Measurements from ENCODE around the gene TXNDC9.
"Not testable (repeated sequence)": the region's sequence is repeated elsewhere in the genome, so short reads cannot be mapped to it uniquely, and the experiment has no call there.

The TXNDC9 gene

GRCh38 chr2:99335911-99336803 is at the start of gene TXNDC9:
TXNDC9 (minus strand) TSS chr2:99336333; CDS start chr2:99333210, 3,123 bp downstream.
- peak; percentile 99 for DNase-seq (ENCODE audit: low spot score)

GRCh38 chr2:99382143-99382542 is 46.0 kb upstream of the TXNDC9 start:
- no peak for DNase-seq (ENCODE audit: low spot score)

GRCh38 chr2:99380376-99381010 is 44.4 kb upstream of the TXNDC9 start:
- no peak for DNase-seq (ENCODE audit: low spot score)

DNA sequence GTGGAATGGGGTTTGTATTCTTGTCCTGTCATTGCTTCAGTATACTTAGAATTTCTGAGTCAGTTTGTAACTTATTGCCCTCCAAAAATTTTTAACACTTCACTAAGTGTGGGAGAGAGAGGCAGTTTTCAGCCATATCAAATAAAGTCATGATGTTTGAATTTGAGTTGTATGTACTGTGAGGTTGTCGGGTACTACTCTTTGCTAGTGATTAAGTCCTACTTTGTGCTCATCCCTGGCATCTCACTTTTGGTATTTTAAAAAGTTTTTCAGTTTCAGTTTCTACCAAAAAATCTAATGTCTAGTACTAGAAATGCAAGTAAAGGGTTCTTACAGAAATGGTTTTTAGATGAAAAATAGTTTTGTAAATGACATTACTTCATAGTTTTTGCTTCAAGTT is 41.7 kb upstream of the TXNDC9 start:
- no peak for DNase-seq (ENCODE audit: low spot score)

- DNase-seq (ENCODE audit: low spot score) = no peak
Observed at GRCh38 chr2:99376254-99376864, 40.2 kb upstream of the TXNDC9 start.

DNA sequence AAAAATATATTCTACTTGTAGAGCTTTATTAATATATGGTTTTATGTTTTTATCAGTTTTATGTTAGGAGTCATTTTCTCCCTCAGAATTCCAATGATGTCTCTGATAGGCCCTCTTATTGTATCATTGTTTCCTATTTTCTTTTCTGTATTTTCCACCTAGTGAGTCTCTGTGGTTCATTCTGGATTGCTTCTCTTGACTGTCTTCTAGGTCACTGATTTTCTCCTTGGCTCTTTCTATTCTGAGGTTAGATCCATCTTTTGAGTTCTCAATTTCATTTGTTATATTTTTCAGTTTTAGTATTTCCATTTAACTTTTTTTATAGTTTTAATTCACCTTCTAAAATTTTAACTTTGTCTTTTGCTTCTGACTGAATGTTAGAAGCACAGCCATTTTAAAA is 38.6 kb upstream of the TXNDC9 start:
- no peak for DNase-seq (ENCODE audit: low spot score)

- DNase-seq (ENCODE audit: low spot score) = no peak
Observed at GRCh38 chr2:99373144-99373543, 37.0 kb upstream of the TXNDC9 start.

- not testable (repeated sequence) for DNase-seq (ENCODE audit: low spot score)
Observed at GRCh38 chr2:99368854-99369253, 32.7 kb upstream of the TXNDC9 start.

DNA sequence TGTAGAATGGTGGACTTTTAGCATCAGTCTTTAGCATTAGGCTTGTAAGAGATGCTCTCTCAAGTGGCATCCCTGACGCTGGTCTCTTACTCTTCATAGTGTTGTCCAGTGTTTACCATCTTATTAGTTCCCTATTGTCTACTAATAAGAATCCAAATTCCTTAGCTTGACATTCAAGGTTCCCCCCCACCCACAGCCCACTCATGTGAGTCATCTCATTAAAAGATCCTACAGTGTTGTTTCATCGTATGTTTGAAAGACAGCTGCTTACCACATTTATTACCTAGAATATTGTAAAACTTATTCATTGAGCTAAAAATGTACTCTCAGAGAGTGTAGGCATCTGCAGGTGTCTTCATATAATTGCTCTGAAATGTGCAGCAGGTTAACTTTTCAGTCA is 29.5 kb upstream of the TXNDC9 start:
- no peak for DNase-seq (ENCODE audit: low spot score)

DNA sequence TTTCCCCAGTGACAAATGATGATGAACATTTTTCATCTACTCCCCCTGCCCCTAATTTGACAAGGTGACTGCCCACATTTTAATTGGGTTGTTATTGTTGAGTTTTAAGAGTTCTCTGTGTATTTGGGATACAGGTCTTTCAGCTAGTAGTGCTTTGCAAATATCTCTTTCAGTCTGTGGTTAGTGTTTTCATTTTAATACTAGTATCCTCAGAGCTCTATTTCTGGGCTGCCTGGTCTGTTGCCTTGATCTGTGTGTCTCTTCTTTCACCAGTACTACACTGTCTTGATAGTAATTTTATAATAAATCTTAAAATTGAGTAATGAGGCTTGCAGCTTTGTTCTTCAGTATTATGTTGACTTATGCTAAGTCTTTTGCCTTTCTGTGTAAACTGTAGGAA is 20.7 kb upstream of the TXNDC9 start:
- DNase-seq (ENCODE audit: low spot score) = no peak

GRCh38 chr2:99354825-99355224 is 18.7 kb upstream of the TXNDC9 start:
- DNase-seq (ENCODE audit: low spot score) = not testable (repeated sequence)

DNA sequence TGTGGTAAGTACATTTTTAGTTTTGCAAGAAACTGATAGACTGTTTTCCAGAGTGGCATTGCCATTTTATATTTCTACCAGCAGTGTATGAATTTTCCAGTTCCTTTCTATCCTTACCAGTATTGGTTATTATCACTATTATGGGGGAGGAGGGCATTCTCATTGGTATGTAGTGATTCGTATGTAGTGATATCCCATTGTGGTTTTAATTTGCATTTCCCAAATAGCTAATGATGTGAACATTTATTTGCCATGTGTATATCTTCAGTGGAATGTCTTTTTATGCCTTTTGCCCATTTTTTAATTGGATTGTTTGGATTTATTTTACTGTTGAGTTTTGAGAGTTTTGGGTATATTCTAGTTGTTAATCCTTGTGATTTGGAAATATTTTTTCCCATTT is 17.9 kb upstream of the TXNDC9 start:
- no peak for DNase-seq (ENCODE audit: low spot score)

DNA sequence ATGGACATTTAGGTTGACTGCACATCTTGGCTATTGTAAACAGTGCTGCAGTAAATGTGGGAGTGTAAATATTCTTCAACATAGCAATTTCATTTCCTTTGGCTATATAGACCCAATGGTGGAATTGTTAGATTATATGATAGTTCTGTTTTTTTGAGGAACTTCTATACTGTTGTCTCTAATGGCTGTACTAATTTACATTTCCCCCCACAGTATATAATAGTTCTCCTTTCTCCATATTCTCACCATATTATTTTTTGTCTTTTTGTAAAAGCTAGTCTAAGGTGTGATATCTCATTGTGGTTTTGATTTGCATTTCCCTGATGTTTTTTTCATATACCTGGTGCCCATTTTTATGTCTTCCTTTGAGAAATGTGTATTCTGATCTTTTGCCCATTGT is 14.1 kb upstream of the TXNDC9 start:
- no peak for DNase-seq (ENCODE audit: low spot score)

DNA sequence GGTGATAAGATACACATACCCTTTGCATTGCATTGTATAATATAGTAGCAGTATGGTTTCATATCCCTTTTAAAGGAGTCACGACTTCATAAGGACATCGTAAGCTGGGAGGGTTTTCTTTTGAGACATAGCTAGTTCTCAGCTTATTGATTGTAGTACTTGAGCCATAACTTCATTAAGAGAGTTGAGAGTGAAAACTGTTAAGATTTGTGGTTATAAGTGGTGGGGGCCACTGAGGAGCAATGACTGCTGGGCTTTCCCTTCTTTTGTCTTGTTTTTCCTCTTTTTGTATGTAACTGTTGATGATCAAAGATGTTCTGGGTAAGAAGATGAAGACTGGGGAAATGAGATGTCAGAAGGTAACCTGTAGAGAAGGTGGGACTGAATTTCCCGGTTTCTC is 12.0 kb upstream of the TXNDC9 start:
- no peak for DNase-seq (ENCODE audit: low spot score)

DNA sequence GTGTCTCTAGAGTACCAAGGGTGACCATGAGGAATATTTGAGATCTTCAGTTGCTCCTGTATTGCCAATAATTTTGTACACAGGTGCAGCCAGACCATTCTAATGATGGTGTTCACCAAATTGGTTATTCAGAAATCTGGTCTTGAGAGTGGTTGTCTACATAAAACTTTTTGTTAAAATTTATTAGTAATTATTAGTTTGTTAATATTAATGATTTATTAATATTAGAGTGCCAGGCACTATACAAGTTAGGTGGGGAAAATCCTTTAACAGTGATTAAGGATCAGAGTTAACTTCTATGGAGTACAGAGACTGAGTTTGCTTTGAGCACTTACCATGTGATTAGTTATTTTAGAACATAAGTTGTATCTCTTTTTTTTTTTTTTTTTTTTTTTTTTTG is 10.1 kb upstream of the TXNDC9 start:
- DNase-seq (ENCODE audit: low spot score) = no peak

- not testable (repeated sequence) for DNase-seq (ENCODE audit: low spot score)
Observed at GRCh38 chr2:99345446-99345845, 9.3 kb upstream of the TXNDC9 start.

- DNase-seq (ENCODE audit: low spot score) = no peak
Observed at GRCh38 chr2:99342536-99342935, 6.4 kb upstream of the TXNDC9 start.

DNA sequence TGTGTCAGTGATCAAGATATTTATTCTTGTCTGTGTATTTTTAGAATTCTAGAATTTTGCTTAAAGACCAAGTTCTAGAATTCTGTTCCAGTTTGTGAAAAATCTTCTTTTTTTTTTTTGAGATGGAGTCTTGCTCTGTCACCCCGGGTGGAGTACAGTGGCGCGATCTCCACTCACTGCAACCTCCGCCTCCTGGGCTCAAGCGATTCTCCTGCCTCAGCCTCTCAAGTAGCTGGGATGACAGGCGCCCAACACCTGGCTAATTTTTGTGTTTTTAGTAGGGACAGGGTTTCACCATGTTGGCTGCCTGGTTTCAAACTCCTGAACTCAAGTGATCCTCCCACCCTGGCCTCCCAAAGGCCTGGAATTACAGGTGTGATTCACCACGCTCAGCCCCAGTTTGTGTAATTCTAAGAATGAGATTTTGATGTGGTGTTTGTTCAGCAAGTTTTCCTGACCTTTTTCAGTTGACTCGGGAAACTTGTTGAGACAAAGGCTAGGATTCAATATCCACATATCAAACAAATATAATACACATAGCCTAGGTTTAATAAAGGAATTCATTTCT is 4.6 kb upstream of the TXNDC9 start:
- DNase-seq (ENCODE audit: low spot score) = no peak

DNA sequence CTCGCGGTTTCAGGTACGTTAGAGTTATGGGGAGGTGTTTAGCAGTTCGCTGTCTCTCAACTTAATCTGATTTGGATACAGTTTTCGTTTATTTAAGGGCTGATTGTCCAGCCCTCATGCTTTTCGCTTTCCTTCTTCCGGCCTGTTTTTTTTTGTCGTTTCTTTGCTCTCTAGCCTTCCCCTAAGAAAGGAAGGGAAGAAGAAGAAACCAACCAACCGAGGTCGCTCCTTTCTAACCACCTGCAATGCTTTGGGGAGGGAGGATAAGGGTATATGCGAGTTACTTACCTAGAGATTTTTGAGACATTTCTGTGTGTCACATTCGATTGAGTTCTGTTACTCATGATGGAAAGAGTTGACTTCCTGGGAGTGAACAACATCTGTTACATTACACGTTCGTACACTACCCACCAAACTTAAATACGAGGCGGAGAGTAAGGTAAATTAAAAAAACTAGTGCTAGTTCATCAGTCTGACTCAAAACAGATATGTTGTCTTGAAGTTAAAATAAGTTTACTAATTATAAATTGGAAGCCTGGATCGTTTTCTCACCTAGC is 2.0 kb upstream of the TXNDC9 start:
- DNase-seq (ENCODE audit: low spot score) = peak; percentile 16

DNA sequence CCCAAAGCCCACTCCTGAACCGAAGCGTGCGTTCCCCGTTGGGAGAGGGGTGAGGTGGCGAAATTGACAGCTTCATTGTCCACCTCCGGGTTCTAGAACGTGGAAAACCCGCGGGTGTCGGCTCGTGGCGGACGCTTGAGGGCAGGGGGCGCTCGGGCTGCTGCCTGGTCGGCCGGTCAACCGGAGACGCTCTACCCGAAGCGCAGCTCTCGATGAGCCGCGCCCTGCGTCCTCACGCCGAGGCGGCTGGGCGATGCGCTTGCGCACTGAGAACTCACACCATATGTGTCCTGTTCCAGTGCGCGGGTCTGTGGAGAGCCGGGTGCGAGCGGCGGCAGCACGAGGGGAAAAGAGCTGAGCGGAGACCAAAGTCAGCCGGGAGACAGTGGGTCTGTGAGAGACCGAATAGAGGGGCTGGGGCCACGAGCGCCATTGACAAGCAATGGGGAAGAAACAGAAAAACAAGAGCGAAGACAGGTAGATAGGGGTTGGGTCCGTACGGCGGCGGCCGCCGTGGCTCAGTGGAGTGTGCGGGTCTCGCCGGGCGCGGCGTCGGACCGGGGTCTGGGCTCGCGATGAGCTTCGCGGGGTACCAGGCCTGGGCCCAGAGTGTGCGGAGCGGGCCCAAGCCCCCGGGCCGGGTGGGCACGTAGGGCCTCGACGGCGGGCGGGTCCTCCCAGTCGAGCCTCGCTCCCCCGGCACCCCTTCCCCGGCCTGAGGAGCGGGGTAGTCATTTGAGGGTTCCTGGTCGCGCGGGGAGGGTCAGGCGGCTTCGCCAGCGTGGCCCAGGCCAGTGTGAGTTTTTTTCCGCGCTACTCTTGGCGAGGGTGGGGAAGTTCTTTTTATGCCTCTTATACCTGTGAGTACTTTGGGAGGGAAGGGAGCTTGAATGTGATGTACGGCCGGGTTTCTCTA is 1.2 kb upstream of the TXNDC9 start, which contains the start of gene EIF5B:
Gene EIF5B, plus strand, starts transcription at position 277 of the 916 bp plus-strand sequence. Its CDS starts 166 bp downstream, at position 443.
- DNase-seq (ENCODE audit: low spot score) = peak; percentile 92

DNA sequence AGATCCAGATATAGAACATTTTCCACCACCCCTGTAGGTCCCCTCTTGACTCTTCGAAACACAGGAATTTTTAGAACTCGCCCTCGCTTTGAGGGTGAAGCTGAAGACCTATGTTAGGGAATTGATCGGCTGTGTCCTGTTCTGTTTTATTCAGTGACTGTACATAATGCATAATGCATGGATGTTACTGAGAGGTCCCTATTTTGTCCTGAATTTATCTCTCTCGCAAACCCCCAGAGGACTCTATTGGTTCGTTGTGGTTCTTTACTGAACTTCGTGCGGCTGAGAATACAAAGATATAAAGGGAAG is 625 bp upstream of the TXNDC9 start:
- DNase-seq (ENCODE audit: low spot score) = no peak
